Glomerular visceral epithelial cell (primary cell): ENCODE measurements around the gene CNGB1.
"Not testable (repeated sequence)": the region's sequence is repeated elsewhere in the genome, so short reads cannot be mapped to it uniquely, and the experiment has no call there.

Experiments used
- DNase-seq: peaks from one replicate; pipeline ENCODE4 v3.0.0-alpha.2; 2016; ENCODE audit errors: extremely low spot score

Gene CNGB1

DNA sequence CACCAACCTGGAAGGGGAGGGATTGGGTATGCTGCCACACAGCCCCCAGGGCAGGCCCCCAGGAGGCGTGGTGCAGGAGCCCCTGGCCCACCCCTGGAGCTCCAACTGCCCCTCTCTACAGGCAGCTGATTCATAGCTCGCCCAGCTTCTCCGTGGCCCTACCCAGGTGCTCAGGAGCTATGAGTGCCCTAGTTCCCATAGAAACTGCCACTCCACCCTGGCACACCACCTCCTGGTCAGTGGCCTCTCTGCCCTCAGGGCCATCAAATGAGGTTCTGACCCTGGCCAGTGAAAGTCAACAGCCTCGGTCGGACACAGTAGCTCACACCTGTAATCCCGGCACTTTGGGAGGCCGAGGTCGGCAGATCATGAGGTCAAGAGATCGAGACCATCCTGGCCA lies 18.0 kb downstream of the CNGB1 start:
- no peak for DNase-seq

DNA sequence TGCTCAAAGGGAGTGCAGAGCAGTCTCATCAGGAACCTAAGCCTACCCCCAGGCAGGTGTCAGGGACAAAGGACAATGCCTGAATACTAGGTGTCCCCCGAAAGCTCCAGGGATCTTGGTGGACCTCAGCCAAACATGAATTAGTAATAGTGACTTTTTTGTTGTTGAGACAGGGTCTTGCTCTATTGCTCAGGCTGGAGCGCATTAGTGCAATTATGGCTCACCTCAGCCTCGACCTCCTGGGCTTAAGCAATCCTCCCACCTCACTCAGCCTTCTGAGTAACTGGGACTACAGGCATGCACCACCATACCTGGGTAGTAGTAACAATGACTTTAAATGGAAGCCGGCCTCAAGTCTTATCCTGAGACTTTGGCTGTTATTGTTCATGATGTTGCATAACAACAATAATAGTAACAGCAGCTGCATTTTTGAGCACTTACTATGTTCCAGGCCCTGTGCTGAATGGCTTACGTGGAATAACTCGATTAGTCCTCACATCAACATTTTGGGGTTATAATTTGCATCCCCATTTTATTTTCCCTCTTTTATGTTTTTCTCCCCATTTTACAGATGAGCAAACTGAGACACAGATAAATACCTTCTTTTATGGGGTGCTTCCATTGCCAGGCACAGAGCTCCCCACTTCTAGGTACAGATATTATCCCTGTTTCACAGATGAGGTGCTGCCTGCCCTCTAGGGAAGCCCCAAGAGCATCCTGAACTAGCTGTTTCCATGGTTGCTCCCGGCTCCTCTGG lies 19.5 kb downstream of the CNGB1 start:
- no peak for DNase-seq

DNA sequence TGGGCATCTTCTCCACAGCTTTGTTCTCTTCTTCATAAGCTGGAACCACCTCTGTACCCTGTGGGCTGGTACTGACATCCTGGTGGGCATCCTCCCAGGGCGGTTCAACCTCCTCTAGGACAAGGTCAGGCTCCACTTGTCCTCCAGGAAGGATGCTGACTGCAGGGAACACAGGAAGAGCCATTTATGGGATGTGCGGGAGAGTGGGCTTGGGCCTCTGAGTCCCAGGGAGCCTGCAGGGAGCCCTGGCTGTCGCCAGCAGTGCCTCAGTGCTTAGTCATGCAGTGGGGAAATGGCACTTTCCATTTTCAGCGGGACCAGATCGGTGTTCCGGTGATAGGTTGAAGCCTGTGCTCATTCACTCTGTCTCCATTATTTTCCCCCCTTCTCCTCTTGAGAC lies 20.5 kb downstream of the CNGB1 start:
- DNase-seq = no peak

DNA sequence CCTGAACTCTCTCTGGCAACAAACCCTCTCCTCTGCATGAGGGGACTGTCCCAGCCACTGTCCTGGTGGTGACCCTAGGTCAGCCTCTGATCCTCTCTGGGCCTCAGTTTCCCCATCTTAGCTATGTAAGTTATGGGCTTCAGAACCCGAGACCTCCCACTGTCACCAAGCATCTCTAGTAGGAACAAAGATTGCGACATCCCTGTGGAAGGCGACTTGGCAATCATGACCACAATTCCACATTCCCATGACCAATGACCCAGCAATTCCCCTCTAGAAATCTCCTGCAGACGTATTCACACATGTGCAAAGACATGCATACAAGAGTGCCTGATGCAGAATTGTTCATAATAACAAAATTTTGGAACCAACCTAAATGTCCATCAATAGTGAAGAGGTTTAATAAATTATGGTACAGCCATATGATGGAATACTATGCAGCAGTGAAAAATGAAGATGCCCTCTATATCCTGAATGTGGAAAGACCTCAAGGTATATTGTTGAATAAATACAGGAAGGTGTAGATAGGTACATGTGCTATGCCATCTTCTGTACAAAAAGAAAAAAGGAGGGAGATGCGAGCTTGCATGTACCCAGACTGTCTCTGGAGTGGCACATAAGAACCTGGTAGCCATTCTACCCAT lies 21.2 kb downstream of the CNGB1 start:
- no peak for DNase-seq

DNA sequence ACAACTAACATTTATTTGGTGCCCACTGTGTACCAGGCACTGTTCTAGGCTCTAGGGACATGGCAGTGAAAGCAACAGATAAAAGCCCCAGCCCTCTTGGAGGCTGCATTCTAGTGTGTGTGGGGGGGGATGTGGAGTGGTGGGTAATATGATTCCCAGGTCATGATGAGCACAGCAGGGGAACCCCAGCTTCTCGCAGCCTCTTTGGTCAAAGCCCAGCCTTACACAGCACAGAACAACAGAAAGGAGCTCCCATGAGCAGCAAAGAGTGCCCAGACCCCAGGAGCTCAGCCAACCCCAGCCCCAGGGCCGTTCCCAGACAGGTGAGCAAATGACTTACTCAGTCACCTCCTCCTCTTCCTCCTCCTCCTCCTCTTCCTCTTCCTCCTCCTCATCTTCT lies 21.9 kb downstream of the CNGB1 start:
- DNase-seq = no peak

DNA sequence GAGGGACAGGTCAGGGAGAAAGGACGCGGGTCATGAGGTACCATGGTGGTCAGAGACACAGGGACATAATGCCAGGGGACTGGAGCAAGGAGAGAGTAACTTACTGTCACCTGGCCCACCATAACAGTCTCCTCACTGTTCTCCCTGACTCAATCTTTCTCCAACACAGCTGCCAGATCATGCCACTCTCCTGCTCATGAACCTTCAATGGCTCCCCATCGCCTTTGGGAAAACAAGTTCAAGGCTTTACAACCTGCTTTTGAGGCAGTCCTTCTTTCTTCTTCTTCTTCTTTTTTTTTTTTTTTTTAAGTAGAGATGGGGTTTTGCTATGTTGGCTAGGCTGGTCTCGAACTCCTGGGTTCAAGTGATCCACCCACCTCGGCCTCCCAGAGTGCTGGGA lies 22.9 kb downstream of the CNGB1 start:
- DNase-seq = no peak

DNA sequence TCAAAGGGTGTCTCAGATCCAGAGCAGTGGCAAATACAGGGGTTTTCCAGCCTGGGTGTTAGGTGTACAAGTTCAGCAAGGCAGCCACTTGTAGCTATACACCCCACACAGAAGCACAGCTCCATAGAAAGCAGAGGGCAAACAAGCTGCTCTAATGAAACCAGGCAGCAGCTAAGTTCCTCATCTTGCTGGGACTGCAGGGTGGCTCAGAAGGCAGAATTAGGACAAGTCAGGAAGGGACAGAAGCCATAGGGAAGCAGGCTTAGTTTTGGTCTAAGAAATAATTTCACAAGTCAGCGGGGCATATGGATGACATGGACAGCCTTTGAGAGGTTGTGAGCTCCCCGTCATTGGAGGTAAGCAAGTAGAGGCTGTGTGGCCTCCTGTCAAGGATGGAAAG lies 23.7 kb downstream of the CNGB1 start:
- DNase-seq = no peak

DNA sequence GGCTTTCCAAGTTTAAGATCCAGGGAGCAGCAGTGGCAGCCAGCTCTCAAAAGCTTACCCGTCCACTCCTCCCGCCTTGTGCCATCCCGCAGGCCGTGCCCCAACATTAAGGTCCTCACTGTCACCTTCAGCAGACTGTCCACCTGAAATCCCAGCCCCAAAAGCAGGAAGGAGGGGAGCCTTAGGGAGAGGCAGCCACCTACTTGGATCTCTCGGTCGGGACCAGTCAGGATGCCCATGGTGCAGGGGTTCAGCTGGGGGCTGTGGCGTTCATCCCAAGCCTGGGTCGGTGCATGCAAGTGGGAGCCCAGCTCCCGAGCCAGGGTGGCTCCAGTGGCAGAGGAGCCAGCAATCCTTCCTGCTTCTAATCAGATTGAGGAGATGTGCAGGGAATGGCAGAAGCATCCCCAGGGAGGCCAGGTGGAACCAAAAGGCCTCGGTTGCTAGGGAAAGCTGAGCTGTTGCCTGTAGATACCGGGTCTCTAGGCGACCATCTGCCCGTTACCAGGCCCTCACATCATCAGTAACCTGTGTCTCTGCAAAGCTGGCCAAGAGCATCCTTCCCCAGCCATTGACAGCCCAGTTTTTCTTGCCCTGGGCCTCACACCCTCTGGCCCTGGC lies 24.6 kb downstream of the CNGB1 start:
- no peak for DNase-seq

DNA sequence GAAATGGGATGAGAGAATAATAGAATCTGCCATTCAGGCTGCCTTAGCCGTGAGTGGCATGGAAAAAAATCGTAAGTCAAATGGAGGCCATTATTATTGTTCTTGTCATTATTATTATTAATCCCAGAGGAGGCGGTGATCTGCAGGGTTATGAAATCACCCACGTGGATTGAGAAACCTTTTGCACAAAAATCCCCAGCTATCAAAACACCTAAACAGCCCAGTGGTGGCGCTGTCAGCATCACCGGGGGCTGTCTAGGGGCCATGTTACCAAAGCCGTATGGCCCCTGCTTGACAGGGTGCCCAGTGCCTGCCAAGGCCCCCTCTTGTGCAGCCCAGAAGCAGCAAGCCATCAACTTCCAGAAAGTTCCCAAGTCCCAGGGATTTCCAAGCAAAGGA lies 25.2 kb downstream of the CNGB1 start:
- DNase-seq = no peak

DNA sequence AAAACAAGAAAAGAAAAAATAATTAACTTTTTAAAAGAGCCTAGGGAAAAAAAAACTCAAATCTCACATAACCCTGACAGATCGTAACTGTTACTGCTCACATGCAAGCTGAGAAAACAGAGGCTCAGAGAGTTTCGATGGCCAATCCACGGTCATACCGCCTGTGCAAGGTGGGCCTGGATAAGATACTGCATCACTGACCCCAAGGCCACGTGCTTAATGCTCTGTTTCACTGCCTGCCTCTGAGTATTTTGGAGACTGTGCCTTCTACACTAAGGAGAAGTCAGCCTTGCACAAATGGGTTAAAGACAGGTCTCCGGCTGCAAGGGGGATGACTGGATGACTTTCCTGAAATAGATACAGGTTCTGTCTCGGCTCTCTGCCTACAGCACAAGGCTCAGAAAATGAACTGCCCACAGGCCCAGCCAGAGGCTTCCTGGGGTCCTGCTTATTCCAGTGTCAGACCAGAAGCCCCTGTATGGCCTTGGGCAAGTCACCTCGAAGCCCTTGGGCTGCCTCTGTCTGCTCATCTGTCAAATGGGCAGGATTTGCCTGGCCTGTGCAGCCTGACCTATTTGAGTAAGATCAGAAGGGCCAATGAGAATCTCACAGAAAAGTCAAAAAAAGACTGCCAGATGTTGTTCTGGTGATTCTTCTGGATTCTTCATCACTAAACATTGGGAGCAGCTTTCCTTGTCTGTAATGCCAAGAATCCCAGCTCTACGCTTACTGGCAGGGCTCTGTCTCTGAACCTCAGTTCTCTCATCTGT lies 25.8 kb downstream of the CNGB1 start:
- DNase-seq = no peak

DNA sequence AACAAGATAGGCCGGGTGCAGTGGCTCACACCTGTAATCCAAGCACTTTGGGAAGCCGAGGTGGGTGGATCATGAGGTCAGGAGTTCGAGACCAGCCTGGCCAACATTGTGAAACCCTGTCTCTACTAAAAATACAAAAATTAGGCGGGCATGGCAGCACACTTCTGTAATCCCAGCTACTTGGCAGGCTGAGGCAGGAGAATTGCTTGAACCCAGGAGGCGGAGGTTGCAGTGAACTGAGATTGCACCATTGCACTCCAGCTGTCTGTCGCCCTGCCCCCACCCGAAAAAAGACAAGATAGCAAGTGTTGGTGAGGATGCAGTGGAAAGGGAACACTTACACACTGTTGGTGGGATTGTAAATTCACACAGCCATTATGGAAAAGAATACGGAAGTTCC lies 27.5 kb downstream of the CNGB1 start:
- not testable (repeated sequence) for DNase-seq

DNA sequence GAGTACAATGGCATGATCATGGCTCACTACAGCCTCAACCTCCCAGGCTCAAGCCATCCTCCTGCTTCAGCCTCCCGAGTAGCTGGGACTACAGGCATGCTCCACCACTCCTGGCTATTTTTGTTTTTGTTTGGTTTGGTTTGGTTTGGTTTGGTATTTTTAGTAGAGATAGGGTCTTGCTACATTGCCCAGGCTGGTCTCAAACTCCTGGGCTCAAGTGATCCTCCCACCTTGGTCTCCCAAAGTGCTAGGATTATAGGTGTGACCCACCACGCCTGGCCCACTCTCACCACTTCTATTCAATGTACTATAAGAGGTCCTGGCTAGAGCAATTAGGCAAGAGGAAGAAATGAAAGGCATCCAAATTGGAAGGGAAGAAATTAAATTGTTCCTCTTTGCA lies 29.0 kb downstream of the CNGB1 start:
- not testable (repeated sequence) for DNase-seq

DNA sequence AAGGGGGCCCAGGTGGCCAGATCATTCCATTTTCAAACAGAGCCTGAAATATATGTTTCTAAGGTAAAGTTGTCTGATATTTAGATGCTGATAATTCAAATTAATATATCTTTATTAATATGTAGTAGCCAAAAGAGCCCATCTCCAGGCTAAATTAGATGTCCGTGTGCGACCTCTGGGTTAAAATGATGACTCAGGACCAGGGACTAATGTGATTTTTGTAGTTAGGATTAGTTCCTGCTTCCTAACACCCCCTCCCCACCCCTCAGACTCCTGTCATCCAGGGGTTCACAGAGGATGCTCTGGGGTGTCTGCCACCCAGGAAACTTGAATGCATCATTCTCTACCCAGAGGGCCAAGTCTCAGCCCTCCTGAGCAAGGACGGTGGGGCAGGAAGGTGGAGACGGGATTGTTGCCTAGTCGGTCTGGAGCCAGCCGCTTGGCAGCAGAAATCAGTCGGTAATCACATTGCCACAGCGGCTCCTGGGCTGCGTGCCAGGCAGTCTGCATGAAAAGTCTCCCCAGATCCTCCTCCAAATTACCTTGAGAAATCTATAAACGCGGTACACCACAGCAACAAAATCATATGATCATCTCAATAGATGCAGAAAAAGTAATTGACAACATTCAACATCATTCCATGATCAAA lies 29.8 kb downstream of the CNGB1 start:
- no peak for DNase-seq

DNA sequence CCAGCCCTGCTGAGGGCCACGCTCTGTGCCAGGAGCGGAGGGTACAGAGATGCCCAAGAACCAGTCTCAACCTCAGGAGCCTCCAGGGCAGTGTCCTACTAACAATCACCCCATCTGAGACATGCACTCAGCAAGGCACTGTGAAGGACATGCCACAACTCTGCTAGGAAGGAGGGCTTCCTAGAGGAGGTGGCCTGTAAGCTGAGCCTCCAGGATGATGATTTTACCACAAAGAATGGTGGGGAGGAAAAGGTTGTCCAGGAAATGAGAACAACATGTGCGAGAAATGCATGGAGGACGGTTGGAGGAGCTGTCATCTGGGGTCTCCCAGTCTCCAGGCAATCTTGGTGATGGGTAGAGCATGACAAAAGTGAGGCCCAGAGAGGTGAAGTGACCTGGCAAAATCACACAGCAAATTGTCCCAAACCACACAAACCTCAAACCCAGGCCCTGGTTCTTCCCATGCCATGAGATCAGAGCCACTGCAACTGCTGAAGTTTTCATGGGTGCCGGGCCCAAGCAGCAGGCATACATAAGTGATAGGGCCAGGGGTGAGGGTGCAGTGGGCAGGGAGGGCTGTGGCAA lies 30.5 kb downstream of the CNGB1 start:
- no peak for DNase-seq

DNA sequence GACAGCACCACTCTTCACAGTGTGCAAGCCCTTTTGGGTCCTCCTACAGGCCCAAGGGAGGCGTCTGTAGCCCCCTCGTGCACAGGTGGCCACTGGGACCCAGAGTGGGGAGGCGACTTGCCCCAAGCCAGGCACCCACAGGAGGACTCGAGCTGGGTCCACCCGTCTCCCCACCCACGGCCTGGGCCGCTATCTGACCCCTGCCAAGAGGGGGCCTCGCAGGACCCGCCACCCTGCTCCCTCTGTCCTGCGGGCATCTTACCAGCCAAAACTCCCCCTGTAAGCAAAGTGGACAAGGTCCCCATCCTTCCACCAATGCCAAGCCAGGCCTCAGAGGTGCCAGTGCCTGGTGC lies 31.1 kb downstream of the CNGB1 start:
- DNase-seq = no peak

DNA sequence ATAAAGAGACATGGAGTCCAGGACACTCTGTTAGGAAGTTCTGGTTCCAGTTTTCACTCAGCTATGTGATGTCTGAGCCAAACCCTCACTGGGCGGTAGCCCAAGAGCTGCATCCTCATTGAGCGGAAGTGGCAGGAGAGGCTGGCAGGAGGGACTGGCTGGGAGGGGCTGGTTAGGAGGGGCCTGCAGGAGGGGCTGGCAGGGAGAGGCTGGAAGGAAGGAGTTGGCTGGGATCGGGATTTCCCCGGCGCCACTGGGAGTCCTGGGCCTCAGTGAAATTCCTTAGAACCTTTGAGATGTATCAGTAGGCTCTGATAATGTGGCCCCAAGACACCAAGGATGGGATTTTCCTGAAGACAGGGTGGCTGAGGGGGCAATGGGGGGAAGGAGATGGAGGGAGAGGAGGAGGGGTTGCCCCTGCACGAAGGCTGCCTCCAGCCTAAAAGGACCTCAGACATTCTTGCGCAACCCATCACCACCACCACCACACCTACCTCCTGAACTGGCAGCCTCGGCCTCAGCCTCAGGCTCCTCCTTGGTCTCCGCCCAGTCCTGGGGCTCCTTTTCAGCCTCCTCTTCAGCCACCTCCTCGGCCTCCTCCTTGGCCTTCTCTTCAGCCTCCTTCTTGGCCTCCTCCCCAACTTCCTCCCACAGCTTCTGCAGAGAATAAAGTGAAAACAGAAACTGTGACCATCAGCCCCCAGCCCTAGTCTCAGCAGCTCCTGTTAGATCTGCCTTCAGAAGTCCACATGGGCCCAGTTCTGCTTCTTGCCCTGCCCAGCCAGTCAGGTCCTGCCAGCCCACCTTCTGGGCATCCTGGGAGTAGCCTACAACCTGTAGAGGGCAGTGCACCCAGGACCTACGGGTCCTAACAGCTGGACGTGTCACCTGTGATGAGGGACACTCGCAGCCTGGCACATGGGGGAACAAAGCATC lies 31.7 kb downstream of the CNGB1 start:
- peak; percentile 91 for DNase-seq

DNA sequence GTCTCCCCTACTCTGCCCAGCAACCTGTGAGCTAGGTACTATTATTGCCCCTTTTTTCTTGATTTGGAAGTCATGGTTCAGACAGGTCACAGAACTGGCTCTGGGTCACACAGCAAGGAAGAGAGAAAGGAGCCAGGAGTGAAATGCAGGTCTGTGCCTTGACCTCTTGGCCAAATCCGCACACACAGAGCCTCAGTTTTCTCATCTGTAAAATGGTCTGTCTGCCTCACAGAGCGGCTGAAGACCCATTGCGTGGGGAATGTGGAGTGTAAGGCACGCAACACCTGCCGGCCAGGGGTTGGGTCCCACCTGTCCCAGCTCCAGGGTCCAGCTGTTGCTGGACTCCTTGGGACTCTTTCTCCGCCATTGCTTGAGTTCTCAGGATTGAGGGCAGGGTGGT lies 32.4 kb downstream of the CNGB1 start:
- DNase-seq = no peak

DNA sequence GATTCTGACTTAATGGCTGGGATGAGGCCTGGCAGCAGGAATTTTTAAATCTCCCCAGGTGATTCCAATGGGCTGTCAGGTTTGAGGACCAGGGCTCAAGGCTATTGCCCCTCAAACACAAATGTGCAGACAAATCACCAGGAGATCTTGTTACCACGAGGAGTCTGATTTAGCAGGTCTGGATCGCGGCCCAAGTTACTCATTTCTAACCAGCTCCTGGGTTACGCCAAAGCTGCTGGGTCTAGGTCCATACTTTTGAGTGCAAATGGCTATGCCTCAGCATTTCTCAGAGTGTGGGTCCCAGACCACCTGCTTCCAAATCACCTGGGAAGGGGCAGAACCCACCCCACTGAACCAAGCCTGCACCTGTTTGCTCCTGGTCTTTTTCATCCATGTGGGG lies 33.1 kb downstream of the CNGB1 start:
- DNase-seq = no peak

DNA sequence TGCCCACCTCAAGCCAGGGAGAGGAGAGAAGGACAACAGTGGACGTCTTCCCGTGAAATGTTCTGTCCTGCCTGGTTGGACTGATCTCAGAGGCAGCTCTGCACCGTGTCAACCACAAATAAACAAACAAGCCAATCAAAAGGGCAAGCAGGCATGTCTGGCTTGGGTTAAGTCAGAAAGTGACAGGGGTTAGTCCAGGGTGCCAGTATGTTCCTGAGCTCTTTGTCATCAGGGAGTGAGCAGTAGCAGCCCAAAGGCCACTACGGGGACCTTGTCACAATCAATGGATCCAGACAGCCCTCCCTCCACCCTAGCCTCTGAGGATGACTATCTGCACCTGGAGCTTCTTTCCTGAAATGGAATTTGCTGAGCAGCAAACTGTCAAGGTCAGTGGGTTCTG lies 35.0 kb downstream of the CNGB1 start:
- no peak for DNase-seq

DNA sequence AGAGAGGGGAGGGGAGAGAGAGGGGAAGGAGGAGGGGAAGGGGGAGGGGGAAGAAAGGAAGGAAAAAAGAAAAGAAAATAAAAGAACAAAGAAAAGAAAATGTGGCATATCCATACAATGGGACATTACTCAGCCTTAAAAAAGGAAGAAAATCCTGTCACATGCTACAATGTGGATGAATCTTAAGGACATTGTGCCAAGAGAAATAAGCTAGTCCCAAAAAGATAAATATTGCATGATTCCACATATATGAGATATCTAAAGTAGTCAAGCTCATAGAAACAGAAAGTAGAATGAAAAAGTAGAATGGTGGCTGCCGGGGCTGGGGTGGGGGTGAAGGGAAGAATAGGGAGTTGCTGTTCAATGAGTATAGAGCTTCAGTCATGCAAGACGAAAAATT lies 40.4 kb downstream of the CNGB1 start:
- no peak for DNase-seq

DNA sequence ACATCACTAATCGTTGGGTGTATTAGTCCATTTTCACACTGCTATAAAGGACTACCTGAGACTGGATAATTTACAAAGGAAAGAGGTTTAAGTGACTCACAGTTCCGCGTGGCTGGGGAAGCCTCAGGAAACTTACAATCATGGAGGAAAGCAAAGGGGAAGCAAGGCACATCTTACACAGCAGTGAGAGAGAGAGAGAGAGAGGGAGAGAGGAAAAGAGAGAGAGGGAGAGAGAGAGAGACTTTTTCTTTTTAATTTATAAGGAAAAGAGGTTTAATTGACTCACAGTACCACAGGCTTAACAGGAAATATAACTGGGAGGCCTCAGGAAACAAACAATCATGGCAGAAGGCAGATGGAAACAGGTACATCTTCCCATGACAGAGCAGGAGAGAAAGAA lies 41.7 kb downstream of the CNGB1 start:
- DNase-seq = no peak
